ENCODE measurements around the gene AMIGO3. TPM values are rescaled to one million over a fixed set of nuclear protein-coding genes. Genes with fewer than 3 reads are reported as not detected.

AMIGO3 gene
- total RNA-seq, 1 experiment from 2014 or later: not detected

- Histone ChIP-seq H3K9me3 (no peaks in the 10 kb centered on the region), H3K36me3 (ENCODE audit: control insufficient read depth, insufficient read depth, low read length) (no peaks in the 10 kb centered on the region), H3K4me1 (no peaks in the 10 kb centered on the region), H3K4me3 (ENCODE audit: low read depth, low read length) (no peak overlapping the region), H3K27me3 (replicated peaks; ENCODE audit: control insufficient read depth, insufficient read depth, low read length) (no peaks in the 10 kb centered on the region)
- POLR2A ChIA-PET: no interaction called here
- no peak for DNase-seq
- CTCF ChIA-PET: no interaction called here
- intact Hi-C loops (cut with micrococcal nuclease; ENCODE audit: unreplicated experiment): no loop called here
- TF ChIP-seq CTCF (IDR thresholded peaks at IDR 0.05; ENCODE audit: insufficient read depth in 1 of 2, low read depth in 1 of 2, low read length in 1 of 2, severe bottlenecking in 1 of 2, unreplicated experiment in 1 of 2): no peak
- Mint-ChIP-seq H3K9me3 (ENCODE audit: unreplicated experiment) (no peaks in the 10 kb centered on the region), H3K4me3 (ENCODE audit: unreplicated experiment) (no peak overlapping the region), H3K27ac (ENCODE audit: unreplicated experiment) (no peak overlapping the region), H3K36me3 (ENCODE audit: insufficient read depth, unreplicated experiment) (peaks cover 28% of the 10 kb centered on the region), H3K27me3 (ENCODE audit: insufficient read depth, unreplicated experiment) (no peaks in the 10 kb centered on the region), H3K4me1 (ENCODE audit: low read depth, unreplicated experiment) (no peaks in the 10 kb centered on the region)
- no TSS peak for BruUV-seq (replicated peaks)
These were observed 7.3 kb downstream of the AMIGO3 start for GRCh38 chr3:49712166-49712565.

GRCh38 chr3:49711489-49711888 is 8.0 kb downstream of the AMIGO3 start:
- H3K4me1 ChIP-seq: no peaks in the 10 kb centered on the region
- no peaks in the 10 kb centered on the region for H3K27me3 ChIP-seq (replicated peaks; ENCODE audit: control insufficient read depth, insufficient read depth, low read length)
- no peak for DNase-seq
- ChIA-PET POLR2A (no interaction called here), CTCF (interaction anchor here (1.2 kb wide), 1 partner anchor 8 kb away, joined by 3 read pairs; the partner anchor contains the start of gene AMIGO3)
- intact Hi-C loops (cut with micrococcal nuclease; ENCODE audit: unreplicated experiment): no loop called here
- no TSS peak for BruUV-seq (replicated peaks)
- H3K9me3 ChIP-seq: no peaks in the 10 kb centered on the region
- no peak overlapping the region for H3K4me3 Mint-ChIP-seq (ENCODE audit: unreplicated experiment)
- H3K36me3 Mint-ChIP-seq (ENCODE audit: insufficient read depth, unreplicated experiment): peaks cover 28% of the 10 kb centered on the region
- no peak overlapping the region for H3K27ac Mint-ChIP-seq (ENCODE audit: unreplicated experiment)
- no peaks in the 10 kb centered on the region for H3K36me3 ChIP-seq (ENCODE audit: control insufficient read depth, insufficient read depth, low read length)
- no peaks in the 10 kb centered on the region for H3K27me3 Mint-ChIP-seq (ENCODE audit: insufficient read depth, unreplicated experiment)
- no peaks in the 10 kb centered on the region for H3K4me1 Mint-ChIP-seq (ENCODE audit: low read depth, unreplicated experiment)
- H3K4me3 ChIP-seq (ENCODE audit: low read depth, low read length): no peak overlapping the region
- H3K9me3 Mint-ChIP-seq (ENCODE audit: unreplicated experiment): no peaks in the 10 kb centered on the region
- no peak for TF ChIP-seq CTCF (IDR thresholded peaks at IDR 0.05; ENCODE audit: insufficient read depth in 1 of 2, low read depth in 1 of 2, low read length in 1 of 2, severe bottlenecking in 1 of 2, unreplicated experiment in 1 of 2)

- Histone ChIP-seq H3K9me3 (no peaks in the 10 kb centered on the region), H3K27me3 (replicated peaks; ENCODE audit: control insufficient read depth, insufficient read depth, low read length) (no peaks in the 10 kb centered on the region), H3K4me3 (ENCODE audit: low read depth, low read length) (no peak overlapping the region), H3K4me1 (no peaks in the 10 kb centered on the region), H3K36me3 (ENCODE audit: control insufficient read depth, insufficient read depth, low read length) (no peaks in the 10 kb centered on the region)
- Mint-ChIP-seq H3K4me3 (ENCODE audit: unreplicated experiment) (no peak overlapping the region), H3K4me1 (ENCODE audit: low read depth, unreplicated experiment) (no peaks in the 10 kb centered on the region), H3K27ac (ENCODE audit: unreplicated experiment) (no peak overlapping the region), H3K27me3 (ENCODE audit: insufficient read depth, unreplicated experiment) (no peaks in the 10 kb centered on the region), H3K9me3 (ENCODE audit: unreplicated experiment) (no peaks in the 10 kb centered on the region), H3K36me3 (ENCODE audit: insufficient read depth, unreplicated experiment) (peaks cover 12% of the 10 kb centered on the region)
- TF ChIP-seq CTCF (IDR thresholded peaks at IDR 0.05; ENCODE audit: insufficient read depth in 1 of 2, low read depth in 1 of 2, low read length in 1 of 2, severe bottlenecking in 1 of 2, unreplicated experiment in 1 of 2): no peak
- no peak for DNase-seq
- ChIA-PET POLR2A (no interaction called here), CTCF (no interaction called here)
- no TSS peak for BruUV-seq (replicated peaks)
- intact Hi-C loops (cut with micrococcal nuclease; ENCODE audit: unreplicated experiment): no loop called here
These were observed 9.6 kb downstream of the AMIGO3 start for GRCh38 chr3:49709852-49710251.

Data from Caco-2 (cell line).